GM18508 (cell line): Measurements from ENCODE around the gene MORN1.
A peak's percentile ranks its signal among the peaks of the same experiment; 100 is the strongest.
"Not testable (repeated sequence)": the region's sequence is repeated elsewhere in the genome, so short reads cannot be mapped to it uniquely, and the experiment has no call there.

Experiments
- ATAC-seq: cut with Tn5 transposase; IDR thresholded peaks from one replicate; pipeline ENCODE4 v1.9.1; 2021; ENCODE audit warnings: moderate number of reproducible peaks; ENCODE audit not compliant: insufficient read depth, unreplicated experiment

MORN1 gene

GRCh38 chr1:2391041-2391930 lies at the start of gene MORN1, which contains the start of gene RER1:
Gene MORN1, minus strand, starts transcription at chr1:2391554. Its CDS starts 21 bp downstream, at chr1:2391533.
Gene RER1, plus strand, starts transcription at chr1:2391841. Its CDS starts 3,950 bp downstream, at chr1:2395791.
- peak; percentile 72 for ATAC-seq

GRCh38 chr1:2440346-2440745 lies 49.0 kb upstream of the MORN1 start:
- ATAC-seq = not testable (repeated sequence)

GRCh38 chr1:2439369-2439768 lies 48.0 kb upstream of the MORN1 start:
- no peak for ATAC-seq

GRCh38 chr1:2438641-2439040 lies 47.3 kb upstream of the MORN1 start:
- no peak for ATAC-seq

- no peak for ATAC-seq
Measured at GRCh38 chr1:2438038-2438437, 46.7 kb upstream of the MORN1 start.

GRCh38 chr1:2437617-2438016 lies 46.3 kb upstream of the MORN1 start:
- no peak for ATAC-seq

- ATAC-seq = no peak
Measured at GRCh38 chr1:2436876-2437275, 45.5 kb upstream of the MORN1 start.

GRCh38 chr1:2435746-2436355 lies 44.5 kb upstream of the MORN1 start:
- ATAC-seq = no peak

- no peak for ATAC-seq
Measured at GRCh38 chr1:2435091-2435490, 43.7 kb upstream of the MORN1 start.

GRCh38 chr1:2433936-2434655 lies 42.7 kb upstream of the MORN1 start:
- ATAC-seq = no peak

GRCh38 chr1:2433196-2433595 lies 41.8 kb upstream of the MORN1 start:
- no peak for ATAC-seq

GRCh38 chr1:2432441-2432844 lies 41.1 kb upstream of the MORN1 start:
- ATAC-seq = no peak

GRCh38 chr1:2431518-2431917 lies 40.2 kb upstream of the MORN1 start:
- ATAC-seq = no peak

- ATAC-seq = no peak
Measured at GRCh38 chr1:2431103-2431502, 39.7 kb upstream of the MORN1 start.

- no peak for ATAC-seq
Measured at GRCh38 chr1:2430592-2430973, 39.2 kb upstream of the MORN1 start.

- no peak for ATAC-seq
Measured at GRCh38 chr1:2429780-2430591, 38.6 kb upstream of the MORN1 start.

- ATAC-seq = no peak
Measured at GRCh38 chr1:2428490-2428889, 37.1 kb upstream of the MORN1 start.

- ATAC-seq = no peak
Measured at GRCh38 chr1:2427976-2428375, 36.6 kb upstream of the MORN1 start.

GRCh38 chr1:2427051-2427450 lies 35.7 kb upstream of the MORN1 start:
- no peak for ATAC-seq

- no peak for ATAC-seq
Measured at GRCh38 chr1:2426540-2426939, 35.2 kb upstream of the MORN1 start.
